Measurements from ENCODE around the gene RGS9.

RGS9 gene

GRCh38 chr17:65261682-65262636 is 124.8 kb downstream of the RGS9 start:
- no peak overlapping the region for H3K4me3 ChIP-seq (ENCODE audit: low read depth, low read length)
- no peak for DNase-seq (ENCODE audit: low read depth)
- TF ChIP-seq, protein P1, sequence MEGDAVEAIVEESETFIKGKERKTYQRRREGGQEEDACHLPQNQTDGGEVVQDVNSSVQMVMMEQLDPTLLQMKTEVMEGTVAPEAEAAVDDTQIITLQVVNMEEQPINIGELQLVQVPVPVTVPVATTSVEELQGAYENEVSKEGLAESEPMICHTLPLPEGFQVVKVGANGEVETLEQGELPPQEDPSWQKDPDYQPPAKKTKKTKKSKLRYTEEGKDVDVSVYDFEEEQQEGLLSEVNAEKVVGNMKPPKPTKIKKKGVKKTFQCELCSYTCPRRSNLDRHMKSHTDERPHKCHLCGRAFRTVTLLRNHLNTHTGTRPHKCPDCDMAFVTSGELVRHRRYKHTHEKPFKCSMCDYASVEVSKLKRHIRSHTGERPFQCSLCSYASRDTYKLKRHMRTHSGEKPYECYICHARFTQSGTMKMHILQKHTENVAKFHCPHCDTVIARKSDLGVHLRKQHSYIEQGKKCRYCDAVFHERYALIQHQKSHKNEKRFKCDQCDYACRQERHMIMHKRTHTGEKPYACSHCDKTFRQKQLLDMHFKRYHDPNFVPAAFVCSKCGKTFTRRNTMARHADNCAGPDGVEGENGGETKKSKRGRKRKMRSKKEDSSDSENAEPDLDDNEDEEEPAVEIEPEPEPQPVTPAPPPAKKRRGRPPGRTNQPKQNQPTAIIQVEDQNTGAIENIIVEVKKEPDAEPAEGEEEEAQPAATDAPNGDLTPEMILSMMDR (IDR thresholded peaks at IDR 0.05; ENCODE audit: low read depth, low read length, missing control alignments), result no peak

GRCh38 chr17:65265276-65265675 is 128.1 kb downstream of the RGS9 start:
- TF ChIP-seq, protein P1 (IDR thresholded peaks at IDR 0.05; ENCODE audit: low read depth, low read length, missing control alignments), result no peak
- no peak overlapping the region for H3K4me3 ChIP-seq (ENCODE audit: low read depth, low read length)
- DNase-seq (ENCODE audit: low read depth), result no peak

- no peak for DNase-seq (ENCODE audit: low read depth)
- H3K4me3 ChIP-seq (ENCODE audit: low read depth, low read length), result no peak overlapping the region
- TF ChIP-seq, protein P1 (IDR thresholded peaks at IDR 0.05; ENCODE audit: low read depth, low read length, missing control alignments), result no peak
Observed at GRCh38 chr17:65268832-65269231, 131.7 kb downstream of the RGS9 start.

- TF ChIP-seq, protein P1 (IDR thresholded peaks at IDR 0.05; ENCODE audit: low read depth, low read length, missing control alignments), result no peak
- H3K4me3 ChIP-seq (ENCODE audit: low read depth, low read length), result no peak overlapping the region
- DNase-seq (ENCODE audit: low read depth), result no peak
Observed at GRCh38 chr17:65270499-65271253, 133.5 kb downstream of the RGS9 start.

GRCh38 chr17:65271296-65271695 is 134.1 kb downstream of the RGS9 start:
- TF ChIP-seq, protein P1 (IDR thresholded peaks at IDR 0.05; ENCODE audit: low read depth, low read length, missing control alignments), result no peak
- DNase-seq (ENCODE audit: low read depth), result no peak
- H3K4me3 ChIP-seq (ENCODE audit: low read depth, low read length), result no peak overlapping the region

All from GM12864 (cell line).